ENCODE data around the gene TBC1D5.
"Not testable (repeated sequence)": the region's sequence is repeated elsewhere in the genome, so short reads cannot be mapped to it uniquely, and the experiment has no call there.

DNA sequence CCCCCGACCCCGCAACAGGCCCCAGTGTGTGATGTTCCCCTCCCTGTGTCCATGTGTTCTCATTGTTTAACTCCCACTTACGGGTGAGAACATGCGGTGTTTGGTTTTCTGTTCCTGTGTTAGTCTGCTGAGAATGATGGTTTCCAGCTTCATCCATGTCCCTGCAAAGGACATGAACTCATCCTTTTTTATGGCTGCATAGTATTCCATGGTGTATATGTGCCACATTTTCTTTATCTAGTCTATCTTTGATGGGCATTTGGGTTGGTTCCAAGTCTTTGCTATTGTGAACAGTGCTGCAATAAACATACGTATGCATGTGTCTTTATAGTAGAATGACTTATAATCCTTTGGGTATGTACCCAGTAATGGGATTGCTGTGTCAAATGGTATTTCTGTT lies 349.9 kb downstream of the TBC1D5 start:
- TF ChIP-seq YY1 (IDR thresholded peaks at IDR 0.05; ENCODE audit: extremely low read depth, insufficient replicate concordance, low read depth, low read length); POLR2A (IDR thresholded peaks at IDR 0.05; ENCODE audit: borderline replicate concordance, extremely low read depth, insufficient read depth, insufficient read length); RAD21 (IDR thresholded peaks at IDR 0.05; ENCODE audit: low read depth); POLR2AphosphoS5 (IDR thresholded peaks at IDR 0.05; ENCODE audit: low read depth, low read length); SIN3A (IDR thresholded peaks at IDR 0.05; ENCODE audit: low read depth): not testable (repeated sequence)
- TF ChIP-seq, protein P1, sequence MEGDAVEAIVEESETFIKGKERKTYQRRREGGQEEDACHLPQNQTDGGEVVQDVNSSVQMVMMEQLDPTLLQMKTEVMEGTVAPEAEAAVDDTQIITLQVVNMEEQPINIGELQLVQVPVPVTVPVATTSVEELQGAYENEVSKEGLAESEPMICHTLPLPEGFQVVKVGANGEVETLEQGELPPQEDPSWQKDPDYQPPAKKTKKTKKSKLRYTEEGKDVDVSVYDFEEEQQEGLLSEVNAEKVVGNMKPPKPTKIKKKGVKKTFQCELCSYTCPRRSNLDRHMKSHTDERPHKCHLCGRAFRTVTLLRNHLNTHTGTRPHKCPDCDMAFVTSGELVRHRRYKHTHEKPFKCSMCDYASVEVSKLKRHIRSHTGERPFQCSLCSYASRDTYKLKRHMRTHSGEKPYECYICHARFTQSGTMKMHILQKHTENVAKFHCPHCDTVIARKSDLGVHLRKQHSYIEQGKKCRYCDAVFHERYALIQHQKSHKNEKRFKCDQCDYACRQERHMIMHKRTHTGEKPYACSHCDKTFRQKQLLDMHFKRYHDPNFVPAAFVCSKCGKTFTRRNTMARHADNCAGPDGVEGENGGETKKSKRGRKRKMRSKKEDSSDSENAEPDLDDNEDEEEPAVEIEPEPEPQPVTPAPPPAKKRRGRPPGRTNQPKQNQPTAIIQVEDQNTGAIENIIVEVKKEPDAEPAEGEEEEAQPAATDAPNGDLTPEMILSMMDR (IDR thresholded peaks at IDR 0.05 in 2 of 3, conservative IDR thresholded peaks at IDR 0.05 in 1 of 3; ENCODE audit: borderline replicate concordance in 1 of 3, insufficient read depth in 1 of 3, low read depth in 2 of 3, low read length in 2 of 3), result not testable (repeated sequence)
- TF ChIP-seq, protein P2, sequence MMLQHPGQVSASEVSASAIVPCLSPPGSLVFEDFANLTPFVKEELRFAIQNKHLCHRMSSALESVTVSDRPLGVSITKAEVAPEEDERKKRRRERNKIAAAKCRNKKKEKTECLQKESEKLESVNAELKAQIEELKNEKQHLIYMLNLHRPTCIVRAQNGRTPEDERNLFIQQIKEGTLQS (IDR thresholded peaks at IDR 0.05), result not testable (repeated sequence)
- TF ChIP-seq, protein P3, sequence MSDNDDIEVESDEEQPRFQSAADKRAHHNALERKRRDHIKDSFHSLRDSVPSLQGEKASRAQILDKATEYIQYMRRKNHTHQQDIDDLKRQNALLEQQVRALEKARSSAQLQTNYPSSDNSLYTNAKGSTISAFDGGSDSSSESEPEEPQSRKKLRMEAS (IDR thresholded peaks at IDR 0.05), result not testable (repeated sequence)

Data from HCT116 (cell line).